Ramos (cell line): ENCODE data around the gene RYR3.

Experiments used
- in situ Hi-C: fragments of 300-500 bp; cut with MboI; formaldehyde crosslinking; loops from one replicate; pipeline ENCODE4 v1.14.3; 2022; ENCODE audit warnings: low sequenced_read_pairs; ENCODE audit not compliant: unreplicated experiment

RYR3 gene

DNA sequence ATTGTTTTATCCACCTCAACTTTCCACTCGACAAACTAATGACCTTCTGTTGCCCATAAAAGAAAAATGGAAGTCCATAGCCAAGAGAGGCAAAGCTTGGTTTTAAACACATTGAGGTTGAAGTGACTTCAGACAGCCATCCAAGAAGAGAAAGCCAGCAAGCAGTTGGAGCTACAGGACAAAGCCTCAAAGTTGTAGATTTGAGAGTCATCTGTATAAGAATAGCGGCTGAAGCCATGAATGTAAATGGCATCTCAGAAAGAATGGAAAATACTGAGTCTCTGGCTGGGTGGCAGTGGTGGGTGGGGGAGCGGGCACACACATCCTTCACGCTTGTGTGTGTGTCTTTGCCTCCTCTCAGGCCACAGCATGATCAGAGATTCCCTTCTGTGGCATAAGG, 533.4 kb downstream of the RYR3 start:
- in situ Hi-C loops: no loop called here

- in situ Hi-C loops: no loop called here
Measured at GRCh38 chr15:33844597-33844996, 533.8 kb downstream of the RYR3 start.

DNA sequence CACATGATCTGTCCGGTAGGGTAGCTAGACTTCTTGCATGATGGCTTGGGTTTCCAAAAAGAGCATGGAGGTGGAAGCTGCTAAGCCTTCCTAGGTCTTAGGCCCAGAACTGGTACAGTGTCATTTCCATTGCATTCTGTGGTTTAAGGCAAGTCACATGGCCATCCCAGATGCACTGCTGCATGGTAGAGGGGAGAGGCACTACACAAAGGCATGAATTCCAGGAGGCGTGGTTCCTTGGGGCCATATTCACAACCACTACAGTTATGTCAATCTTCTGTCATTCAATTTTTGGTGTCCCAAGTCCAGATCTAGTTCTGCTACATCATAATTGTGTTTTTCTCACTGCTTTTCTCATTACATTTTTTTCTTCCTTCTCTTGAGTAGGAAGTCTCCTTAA, 535.4 kb downstream of the RYR3 start:
- in situ Hi-C loops: no loop called here

DNA sequence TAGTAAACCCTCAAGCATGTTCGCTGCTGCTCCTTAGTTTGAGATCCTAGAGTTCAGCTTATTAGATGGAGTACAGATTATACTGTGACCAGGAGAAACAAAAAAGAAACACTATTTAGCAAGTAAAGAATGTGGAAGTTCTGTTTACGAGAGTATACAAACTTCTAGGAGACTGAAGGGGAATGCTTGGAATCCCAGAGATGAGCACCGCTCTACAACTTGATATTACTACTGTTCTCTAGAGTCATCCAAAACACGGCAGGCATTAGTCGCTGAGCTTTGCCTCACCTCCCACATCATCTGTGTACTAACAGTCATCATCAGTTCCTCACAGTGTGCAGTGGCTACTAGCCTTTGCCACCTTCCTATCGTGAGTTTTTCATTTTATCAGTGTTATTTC, 536.1 kb downstream of the RYR3 start:
- in situ Hi-C loops: no loop called here

GRCh38 chr15:33848011-33848410, 537.2 kb downstream of the RYR3 start:
- in situ Hi-C loops: no loop called here

DNA sequence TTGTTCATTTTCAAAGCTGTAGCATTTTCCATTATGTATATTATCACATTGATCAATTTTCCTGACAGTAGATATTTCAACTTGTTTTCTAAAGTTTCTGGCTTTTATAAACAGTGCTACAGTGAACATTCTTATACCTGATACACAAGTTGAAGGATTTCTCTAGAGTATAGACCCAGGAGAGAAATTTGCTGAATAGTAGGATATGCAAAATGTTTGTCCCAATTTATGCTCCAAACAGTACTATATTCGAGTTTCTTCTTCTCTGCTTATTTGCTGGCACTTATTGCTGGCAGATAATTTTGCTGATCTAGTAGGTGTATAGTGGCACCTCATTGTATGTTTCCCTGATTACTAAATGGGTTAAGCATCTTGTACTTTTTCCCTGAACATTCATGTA, 540.3 kb downstream of the RYR3 start:
- in situ Hi-C loops: no loop called here

GRCh38 chr15:33852094-33852493, 541.3 kb downstream of the RYR3 start:
- in situ Hi-C loops: no loop called here

- in situ Hi-C loops: no loop called here
Measured at GRCh38 chr15:33852570-33852969, 541.8 kb downstream of the RYR3 start.

DNA sequence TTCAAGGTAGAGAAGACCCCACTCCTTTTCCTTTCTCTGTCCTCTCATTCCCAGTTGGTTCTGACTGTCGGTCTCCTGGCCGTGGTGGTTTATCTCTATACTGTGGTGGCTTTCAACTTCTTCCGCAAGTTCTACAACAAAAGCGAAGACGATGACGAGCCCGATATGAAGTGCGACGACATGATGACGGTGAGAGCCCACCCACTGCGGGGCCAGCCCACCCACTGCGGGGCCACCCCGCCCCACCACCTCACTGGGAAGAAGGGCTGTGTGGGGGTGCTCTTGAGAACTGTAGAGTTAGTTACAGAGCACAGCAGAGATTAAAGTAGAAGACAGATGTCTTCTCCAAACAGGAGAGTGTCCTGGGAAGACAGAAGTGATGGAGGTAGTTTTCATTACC, 547.0 kb downstream of the RYR3 start:
- in situ Hi-C loops: no loop called here

DNA sequence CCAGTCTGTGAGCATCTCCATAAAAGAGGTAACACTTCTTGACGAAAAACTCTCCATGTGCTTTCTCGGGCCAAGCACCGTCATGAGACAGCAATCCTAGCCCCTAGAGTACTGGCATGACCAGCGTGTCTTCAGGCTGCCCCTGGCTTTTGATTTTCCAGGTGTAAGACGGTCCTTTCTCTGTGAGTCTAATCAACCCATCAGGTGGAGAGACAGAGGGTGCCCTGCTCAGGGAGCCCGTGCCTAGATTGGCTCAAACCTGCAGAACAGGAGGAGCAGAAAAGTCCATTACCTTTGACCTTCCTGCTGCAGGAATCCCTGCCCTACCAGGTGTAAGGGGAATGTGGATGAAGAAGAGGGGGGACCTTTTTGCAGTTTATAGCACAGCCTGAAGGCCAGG, 548.1 kb downstream of the RYR3 start:
- in situ Hi-C loops: no loop called here

- in situ Hi-C loops: no loop called here
Measured at GRCh38 chr15:33859992-33860545, 549.3 kb downstream of the RYR3 start.

GRCh38 chr15:33860754-33861153, 550.0 kb downstream of the RYR3 start:
- in situ Hi-C loops: no loop called here

DNA sequence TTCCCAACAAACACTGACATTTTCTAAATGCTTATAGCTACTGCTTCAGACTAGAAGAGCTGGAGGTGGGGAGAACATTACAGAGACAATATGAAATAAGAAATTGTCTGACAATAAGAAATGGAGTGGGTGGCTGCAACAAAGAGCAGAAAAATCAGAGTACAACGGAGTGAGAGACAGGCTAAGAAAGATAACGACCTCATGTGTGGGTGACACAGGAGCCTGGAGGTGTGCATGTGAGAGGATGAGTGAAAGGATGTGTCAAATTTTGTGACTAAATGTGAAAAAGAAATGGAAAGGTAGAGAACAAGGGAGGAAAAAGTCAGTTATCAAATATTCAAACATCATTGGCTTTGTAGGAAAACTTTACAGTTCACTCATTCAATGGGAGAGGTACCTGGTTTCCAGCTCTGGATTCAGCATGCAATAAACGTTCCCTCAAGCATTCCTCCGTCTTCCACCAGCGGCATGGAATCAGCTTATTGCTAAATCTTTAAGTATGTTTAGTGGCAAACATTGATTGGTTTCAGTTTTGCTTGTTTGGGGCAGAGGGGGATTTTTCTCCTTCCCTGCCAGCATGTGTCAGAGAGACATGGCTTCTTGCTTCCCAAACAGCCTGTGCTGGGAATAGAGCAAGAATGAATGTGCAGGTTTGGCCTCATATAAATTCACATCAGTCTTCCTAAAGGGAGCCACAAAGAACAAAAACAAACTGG, 553.8 kb downstream of the RYR3 start:
- in situ Hi-C loops: no loop called here

GRCh38 chr15:33865416-33865815, 554.6 kb downstream of the RYR3 start:
- in situ Hi-C loops: no loop called here

DNA sequence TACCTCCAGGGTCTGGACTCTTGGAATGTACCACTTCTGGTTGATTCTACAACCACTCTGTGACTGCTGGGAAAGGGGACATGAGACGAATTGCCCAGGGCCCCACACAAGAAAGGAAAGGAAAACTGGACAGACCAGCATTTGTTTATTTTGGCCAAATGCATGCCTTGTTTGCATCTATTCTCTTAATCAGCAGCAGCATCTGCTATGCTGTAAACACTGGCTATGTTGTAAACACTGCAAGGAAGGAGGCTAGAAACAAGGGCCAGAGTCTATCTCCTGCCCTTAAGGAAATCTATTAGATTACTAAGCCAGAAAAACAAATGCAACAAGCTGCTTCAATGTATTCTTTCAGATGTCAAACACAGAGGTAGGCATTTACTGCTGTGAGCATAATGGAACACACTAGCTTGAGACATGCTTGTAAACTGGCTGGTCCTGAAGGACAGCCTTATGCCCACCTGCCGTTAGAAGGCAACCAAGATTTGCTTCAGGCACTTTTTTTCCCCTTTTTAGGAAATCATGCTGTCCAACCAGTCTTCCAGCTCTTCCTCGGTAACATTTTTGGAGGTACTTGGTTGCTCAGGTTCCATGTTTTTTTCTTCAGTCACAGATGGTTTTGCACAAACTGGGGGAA, 555.5 kb downstream of the RYR3 start:
- in situ Hi-C loops: no loop called here

GRCh38 chr15:33871980-33872379, 561.2 kb downstream of the RYR3 start:
- in situ Hi-C loops: no loop called here

- in situ Hi-C loops: no loop called here
Measured at GRCh38 chr15:33872416-33873106, 561.8 kb downstream of the RYR3 start.

- in situ Hi-C loops: no loop called here
Measured at GRCh38 chr15:33874156-33874555, 563.4 kb downstream of the RYR3 start.

DNA sequence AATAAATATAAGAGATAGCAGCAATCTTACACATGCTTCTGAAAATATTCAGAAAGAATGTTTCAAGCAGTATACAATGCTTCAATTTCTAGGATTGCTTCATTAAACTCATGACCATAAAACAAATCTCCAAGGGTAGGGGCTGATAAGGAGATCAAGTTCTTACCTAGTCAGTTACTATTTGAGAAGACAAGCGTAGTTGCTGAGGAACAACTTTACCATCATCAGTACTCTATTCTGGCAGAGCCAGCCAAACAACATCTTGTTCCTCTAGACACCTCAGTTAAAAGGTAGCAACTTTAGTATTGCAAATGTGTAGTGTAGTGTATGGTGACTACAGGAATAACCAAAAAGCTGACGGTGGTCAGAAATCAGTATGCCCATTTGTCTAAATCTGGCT, 572.2 kb downstream of the RYR3 start:
- in situ Hi-C loops: no loop called here

GRCh38 chr15:33888176-33888575, 577.4 kb downstream of the RYR3 start:
- in situ Hi-C loops: no loop called here

DNA sequence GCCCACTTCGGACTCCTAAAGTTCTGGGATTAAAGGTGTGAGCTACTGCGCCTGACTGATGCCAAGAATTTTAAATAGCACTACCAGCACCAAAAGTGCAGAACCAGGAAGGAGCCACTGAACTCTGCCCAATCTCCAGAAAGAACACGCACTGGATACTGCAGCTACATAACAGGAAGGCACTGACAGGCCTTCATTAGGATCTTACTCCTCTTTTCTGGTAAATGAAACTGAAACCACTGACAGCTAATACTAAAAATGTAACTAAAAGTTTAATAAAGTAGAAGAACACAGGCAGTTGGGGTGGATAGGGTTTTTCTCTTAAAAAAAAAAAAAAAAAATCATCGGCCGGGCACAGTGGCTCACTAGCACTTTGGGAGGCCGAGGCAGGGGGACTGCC, 583.4 kb downstream of the RYR3 start:
- in situ Hi-C loops: no loop called here
